GM03348 (cell line): ENCODE results near the gene ABL2.

Experiments
- DNase-seq: peaks from one replicate; pipeline ENCODE4 v3.0.0; 2012; ENCODE audit warnings: low spot score

ABL2 gene

DNA sequence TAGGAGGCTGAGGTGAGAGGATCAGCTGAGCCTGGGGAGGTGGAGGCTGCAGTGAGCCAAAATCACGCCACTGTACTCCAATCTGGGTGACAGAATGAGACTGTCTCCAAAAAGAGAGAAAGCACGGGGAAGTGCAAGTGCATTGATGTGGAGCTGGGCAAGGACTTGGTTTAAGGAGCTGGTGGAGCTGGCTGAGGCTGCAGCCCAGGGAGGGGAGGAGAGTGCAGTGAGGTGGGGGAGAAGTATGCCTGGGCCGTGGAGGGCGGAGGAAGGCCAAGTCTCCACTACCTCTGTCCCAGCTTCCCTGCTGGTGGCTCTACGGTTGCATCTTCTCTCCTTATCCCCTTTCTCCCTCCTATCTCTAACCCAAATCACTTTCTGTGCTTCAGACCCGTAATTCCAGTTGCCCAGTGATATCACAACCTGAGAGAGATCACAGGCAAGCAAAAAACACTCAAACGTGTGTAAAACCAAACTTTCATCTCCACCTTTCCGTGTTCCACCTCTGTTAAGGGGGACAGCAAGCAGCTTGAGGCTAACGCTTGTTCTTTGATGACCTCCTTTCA, 136.5 kb downstream of the ABL2 start:
- no peak for DNase-seq

DNA sequence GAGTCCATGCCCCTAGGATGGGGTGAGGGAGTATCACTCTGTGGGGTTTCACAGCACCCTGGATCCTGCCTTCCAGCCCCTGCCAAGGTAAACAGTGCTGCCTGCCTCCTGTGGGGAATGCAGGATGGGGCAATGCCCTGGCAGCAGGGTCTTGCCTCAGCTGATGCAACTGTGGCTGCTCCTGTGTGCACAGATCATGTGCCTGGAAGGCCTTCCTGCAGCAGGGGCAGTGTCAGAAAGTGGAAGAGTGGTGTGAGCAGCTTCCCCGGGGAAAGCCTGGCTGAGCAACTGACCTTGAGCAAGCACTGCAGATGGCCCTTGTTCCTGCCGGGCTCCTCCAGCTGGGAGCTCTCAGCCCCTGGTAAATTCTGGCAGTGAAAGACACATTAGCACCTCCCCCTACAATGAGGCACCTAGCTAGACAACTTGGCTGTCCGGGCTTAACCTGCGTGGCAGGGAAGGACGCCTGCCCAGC, 137.7 kb downstream of the ABL2 start:
- peak; percentile 75 for DNase-seq

DNA sequence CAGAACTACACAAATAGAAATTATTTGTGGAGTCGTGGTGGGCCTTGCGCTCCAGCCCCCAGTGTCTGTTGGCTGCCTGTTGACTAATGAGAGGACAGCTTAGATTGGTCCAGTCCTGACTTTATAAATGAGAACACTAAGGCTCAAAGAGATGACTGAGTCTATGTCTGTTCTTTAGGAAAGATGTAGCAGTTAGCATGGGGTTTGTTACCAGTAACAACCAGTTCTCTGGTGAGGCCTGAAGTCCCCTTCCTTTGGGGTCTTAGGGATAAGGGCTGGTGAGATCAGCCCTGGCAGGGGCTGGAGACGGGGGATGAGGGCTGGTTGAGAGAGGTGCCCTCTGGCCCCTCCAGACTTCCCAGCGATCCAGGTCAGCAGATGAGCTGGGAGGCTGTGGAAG, 138.6 kb downstream of the ABL2 start:
- DNase-seq, result no peak

DNA sequence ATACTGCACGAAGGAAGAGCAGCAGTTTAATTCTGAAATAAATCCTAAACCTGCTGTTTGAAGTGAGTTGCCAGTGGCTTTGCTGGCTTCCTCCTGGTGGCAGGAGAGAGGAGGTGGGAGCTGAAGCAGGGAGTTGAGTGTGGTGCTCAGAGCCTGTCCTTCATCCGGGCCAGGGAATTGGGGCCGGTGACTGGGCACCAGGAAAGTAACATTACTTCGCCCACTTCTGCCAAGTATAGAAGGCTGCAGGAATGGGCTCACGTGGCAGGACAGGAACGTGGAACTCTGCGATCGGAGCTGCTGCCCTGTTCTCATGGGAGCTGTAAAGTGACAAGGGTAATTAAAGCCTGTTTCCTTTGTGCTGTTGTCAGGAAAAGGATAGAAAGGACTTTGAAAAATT, 139.0 kb downstream of the ABL2 start:
- no peak for DNase-seq

DNA sequence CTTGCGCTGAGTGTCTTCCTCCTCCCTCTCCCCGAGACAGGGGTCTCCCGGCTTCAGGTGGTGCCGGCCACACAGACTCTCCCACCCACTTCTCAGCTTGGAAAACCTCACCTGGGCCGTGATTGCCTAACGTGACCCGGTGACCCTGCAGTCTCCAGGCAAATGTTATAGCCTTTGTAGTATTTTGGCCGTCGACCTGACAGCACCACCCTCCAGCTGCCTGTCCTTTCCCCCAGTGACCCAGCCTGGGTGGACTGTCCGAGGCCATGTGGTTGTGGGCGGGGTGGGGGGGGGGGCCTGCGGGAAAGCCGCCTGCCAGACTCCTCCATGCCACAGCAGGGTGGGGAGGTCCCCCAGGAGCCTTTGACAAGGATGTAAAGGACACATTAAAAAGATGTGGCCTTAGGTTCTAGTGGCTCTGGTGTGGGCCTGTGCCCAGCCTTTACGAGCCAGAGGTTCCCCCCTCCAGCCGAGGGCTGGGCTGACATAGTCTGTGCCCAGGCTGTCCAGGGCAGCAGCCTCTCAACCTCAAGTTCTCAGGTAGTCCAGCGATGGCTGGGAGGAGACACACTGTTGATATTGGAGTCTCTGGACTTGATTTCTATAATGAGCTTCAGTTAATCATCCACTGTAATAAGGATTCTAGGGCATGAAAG, 139.5 kb downstream of the ABL2 start:
- DNase-seq, result no peak

DNA sequence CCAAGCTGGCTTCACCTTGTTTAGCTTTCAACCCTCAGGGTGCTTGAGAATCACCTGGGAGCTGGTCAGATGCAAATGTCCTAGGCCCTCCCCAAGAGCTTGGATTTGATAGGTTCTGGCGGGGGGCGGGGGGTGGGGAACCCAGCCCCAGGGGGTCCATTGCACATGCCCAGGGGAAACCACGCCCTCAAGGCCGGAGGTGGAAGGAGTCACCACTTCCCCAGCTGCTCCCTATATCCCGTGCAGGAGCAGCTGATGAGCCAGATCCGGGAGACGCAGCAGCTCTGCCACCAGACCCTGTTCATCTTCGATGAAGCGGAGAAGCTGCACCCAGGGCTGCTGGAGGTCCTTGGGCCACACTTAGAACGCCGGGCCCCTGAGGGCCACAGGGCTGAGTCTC, 141.8 kb downstream of the ABL2 start:
- peak; percentile 33 for DNase-seq

DNA sequence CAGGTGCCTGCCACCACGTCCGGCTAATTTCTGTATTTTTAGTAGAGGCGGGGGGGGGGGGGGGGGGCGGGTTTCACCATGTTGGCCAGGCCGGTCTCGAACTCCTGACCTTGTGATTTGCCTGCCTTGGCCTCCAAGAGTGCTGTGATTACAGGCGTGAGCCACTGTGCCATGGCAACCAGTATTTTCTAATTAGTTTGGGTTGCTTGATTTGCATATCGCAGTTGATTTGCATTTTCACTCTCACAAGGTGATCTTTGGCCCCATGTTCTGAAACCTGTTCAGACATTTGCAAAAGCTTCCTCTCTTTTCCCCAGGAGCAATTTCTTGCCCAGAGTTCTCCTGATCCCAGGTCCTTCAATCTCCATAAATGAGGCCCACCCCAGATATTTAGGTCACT, 145.9 kb downstream of the ABL2 start:
- DNase-seq, result no peak

DNA sequence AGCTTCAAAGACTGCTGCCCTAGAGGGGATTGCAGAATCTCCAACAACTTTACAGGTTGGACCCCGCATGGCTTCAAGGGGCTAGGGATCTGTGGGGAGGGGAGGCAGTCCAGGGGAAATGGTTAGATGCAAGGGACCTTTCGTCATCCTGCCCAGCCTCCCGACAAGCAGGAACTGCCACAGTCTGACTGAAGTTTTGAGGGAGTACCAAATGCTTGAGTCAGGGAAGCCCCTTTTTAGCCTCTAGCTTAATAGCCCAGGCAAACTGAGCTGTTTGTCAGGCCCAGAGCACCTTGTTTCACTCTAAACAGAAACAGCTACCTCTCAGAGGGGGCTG, 146.5 kb downstream of the ABL2 start:
- peak; percentile 47 for DNase-seq

DNA sequence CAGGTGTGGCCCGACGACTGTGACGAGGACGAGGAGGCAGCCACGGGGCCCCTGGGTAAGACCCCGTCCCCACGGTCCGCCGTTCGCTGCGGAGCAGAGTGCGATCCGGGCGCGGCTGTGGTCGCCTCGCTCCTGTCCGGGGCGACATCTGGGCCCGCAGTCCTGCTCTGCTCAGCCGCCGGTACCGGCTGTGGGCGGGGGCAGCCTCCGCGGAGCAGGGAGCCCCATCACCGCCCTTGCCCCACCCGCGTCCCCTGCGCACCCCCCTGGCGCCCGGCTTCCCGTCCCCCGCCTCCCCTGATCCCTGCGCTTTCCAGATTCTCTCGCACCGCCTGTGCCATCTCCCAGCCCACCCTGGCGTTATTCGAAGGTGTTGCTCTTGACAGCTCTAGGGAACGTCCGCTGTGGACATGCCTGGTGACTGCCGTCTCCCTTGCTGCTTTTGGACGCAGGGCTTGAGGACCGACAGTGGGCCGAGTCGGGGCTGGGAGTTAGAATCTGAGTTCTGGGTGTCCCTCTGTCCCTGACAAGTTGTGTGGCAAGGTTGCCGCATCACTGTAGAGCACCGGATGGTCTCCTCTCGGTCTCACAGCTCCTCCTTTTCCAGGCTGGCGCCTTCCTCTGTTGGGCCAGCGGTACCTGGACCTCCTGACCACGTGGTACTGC, 147.0 kb downstream of the ABL2 start:
- DNase-seq, result peak; percentile 77

DNA sequence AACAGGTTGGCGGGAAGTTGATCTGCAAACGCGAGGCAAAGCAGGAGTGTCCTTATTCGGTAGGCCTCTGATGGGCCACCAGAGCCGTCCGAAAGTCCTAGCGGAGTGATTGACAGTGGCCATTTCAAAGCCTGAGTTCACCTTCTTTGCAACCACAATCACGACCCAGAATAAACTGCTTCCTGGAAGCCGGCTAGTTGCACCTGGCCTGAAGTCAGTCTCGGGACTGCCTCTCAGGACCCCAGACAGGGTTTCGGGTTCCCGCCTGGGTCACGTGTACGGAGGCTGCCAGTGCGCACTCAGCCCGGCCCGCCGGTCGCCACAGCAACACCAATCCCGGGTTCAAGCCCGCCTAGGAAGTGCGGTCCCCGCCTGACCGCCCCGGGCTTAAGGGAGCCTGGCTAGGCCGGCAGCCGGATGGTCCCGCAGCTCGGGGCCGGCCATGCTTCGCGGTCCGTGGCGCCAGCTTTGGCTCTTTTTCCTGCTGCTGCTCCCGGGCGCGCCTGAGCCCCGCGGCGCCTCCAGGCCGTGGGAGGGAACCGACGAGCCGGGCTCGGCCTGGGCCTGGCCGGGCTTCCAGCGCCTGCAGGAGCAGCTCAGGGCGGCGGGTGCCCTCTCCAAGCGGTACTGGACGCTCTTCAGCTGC, 147.7 kb downstream of the ABL2 start, which contains the start of gene TOR3A:
TSS of gene TOR3A (plus strand) at position 384 of the 646 bp plus-strand sequence. CDS start at position 443, 59 bp downstream.
- DNase-seq, result peak; percentile 97

DNA sequence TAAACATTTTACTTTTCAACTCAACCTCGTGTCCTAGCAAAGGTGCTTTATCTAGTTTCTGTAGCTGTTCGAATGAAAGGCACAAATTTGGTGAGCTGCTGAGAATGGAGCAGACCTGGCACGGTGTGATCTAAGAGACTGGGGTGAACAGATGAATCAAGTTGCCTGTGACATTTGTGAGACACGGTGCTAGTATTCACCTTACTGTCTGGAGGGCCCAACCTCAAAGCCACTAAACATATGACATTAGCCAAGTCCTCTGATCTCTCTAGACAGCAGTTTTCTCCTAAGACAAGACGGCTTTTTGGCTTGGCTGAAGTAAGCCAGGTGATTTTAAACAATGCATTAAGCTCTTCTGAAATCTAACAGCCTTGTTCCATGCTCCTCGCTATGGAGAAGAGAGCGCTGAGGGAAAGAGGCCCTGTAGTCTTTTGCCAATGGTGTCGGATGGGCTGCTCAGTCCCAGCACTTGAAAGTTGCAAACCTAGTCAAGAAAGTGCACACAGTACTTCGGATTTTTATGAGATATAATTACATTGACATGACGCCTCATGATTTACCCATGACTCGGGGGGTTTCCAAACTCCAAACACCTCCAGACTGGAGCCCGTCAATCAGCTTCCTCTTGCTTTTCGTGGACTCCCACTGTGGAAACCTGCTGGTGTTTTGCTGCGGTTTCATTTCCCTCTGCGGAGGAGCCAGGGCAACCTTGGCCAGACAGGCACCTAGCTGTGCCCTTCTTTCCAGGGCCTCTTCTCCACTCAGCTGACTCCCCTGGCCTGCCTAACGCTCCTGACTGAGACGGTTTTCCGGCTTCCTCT, 148.4 kb downstream of the ABL2 start:
- no peak for DNase-seq

DNA sequence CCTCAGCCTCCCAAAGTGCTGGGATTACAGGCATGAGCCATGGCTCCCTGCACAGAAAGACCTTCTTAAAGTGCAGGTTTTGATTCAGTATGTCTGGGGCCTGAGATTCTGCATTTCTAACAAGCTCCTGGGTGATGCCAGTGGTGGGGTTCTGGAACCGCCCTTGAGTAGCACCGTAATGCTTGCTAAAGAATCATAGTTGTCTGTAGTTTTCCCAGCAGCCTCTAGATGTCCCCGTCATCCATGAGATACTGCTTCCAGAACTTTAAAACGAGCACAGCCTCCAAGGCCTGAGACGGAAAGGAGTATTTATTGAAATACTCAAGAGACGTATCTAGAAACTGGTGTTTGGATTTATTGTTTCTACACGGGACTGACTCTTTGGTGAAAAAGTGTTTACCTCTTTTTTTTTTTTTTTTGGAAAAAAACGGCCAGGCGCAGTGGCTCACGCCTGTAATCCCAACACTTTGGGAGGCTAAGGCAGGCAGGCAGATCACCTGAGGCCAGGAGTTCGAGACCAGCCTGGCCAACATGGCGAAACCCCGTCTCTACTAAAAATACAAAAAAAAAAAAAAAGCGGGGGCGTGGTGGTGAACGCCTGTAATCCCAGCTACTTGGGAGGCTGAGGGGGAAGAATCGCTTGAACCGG, 150.2 kb downstream of the ABL2 start:
- DNase-seq, result peak; percentile 82

DNA sequence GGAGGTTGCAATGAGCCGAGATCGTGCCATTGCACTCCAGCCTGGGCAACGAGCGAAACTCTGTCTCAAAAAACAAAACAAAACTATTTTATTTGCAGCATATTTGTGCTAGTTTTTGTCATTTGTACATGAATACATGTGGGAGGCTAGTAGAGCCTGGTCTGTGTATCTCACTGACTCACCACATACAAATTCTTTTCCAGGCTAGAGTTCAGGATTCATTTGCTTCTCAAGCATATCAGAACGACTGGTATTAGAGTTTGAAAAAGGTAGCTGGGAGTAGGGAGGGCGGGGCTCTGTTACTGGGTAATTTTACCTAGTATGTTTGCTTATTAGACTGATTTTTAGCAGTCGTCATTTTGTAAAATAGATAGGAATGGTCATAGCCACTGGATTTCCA, 152.1 kb downstream of the ABL2 start:
- peak; percentile 37 for DNase-seq

DNA sequence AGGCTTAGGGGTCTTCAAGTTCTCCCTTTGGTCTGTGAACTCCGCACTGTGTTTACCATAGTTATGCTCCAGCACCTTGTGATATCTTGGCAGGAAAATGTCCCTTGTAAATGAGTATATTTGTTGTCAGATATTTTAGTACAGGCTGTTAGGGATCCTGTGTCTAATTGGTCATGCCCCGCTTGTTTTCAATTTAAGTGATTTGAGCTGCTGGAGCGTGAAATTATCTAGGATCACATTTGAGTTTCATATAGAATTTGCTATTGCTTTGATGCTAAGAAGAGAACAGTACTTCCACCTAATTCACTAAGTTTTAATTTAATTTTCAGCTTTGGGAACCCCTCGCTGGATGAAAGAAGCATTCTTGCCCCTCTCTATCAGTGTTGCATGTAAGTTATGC, 163.0 kb downstream of the ABL2 start:
- no peak for DNase-seq

DNA sequence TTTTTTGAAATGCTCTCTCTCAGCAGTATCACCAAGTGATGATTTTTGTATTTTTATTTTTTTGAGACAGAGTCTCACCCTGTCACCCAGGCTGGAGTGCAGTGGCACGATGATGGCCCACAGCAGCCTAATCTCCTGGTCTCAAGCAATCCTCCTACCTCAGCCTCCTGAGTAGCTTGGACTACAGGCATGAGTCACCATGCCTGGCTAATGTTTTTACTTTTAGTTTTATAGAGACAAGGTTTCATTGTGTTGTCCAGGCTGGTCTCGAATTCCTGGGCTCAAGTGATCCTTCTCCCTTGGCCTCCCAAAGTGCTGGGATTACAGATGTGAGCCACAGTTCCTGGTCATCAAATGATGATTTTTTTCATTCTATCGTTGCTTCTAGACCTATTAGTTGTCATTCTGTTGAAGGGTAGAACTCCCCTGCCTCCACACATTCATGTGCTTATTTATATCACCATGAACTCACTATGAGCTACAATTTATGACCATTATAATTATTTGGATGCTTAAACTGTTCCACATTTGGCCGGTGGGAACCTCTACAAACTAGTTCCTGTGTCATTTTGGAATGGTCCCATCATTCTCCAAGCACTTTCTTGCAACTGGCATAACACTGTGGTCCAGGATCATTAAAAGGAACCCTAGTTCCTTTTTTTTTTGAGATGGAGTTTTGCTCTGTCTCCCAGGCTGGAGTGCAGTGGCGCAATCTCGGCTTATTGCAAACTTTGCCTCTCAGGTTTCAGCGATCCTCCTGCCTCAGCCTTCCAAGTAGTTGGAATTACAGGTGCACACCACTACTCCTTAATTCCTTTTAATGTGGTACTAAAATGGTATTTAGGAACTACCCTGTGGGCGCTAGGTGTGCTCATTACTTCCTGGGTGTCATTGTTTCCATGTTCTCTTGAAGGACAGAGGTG, 167.9 kb downstream of the ABL2 start:
- no peak for DNase-seq

DNA sequence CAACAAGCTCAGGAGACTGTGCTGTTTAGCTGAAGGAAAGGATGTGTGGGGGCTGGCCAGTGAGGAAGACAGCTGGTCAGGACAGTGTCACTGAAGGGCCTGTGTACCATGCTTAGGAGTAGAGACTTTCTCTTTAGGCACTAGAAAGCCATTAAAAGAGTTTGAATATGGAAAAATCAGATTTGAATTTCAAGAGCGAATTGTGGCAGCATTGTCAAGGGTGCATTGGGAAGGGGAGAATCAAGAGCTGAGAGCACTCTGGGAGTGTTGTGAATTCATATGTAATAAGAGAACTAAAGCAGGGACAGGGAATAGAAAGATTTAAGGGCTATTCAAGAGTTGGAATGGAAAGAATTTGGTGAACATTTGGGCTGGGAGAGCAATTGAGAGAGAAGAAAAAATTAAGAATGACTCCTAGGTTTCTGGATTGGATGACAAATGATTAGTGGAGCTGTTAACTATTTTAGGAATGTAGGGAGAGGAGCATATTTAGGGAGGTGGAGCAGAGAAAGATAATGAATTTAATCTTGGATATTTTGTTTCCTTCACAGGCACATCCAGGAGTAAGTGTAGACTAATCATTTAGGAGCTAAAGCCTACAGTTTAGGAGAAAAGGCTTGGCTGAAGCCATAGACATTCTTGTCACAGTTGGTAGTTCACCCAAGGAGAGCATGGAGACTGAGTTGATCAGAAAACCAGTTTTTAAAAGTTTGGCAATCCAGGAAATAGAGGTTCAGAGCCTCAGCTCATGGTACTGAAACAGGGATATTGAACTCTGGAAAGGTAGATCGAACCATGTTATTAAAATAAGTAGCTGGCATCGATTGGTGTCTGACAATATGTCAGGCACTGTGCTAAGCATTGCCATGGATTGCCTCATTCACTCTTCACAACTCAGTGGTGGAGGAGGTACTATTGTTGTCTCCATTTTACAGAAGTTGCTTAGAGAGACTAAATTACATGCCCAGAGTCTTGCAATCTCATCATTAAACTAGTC, 170.7 kb downstream of the ABL2 start:
- DNase-seq, result peak; percentile 81

DNA sequence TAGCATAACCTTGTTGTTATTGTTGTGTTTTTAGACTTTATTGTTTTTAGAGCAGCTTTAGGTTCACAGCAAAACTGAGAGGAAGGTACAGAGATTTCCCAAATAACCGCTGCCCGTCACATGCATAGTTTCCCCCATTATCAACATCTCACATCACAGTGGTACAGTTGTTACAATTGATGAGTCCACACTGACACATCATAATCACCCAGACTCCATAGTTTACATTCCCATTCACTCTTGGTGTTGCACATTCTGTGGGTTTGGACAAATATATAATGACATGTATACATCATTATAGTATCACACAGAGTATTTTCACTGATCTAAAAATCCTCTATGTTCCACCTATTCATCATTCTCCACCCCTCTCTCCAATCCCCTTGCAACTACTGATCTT, 173.5 kb downstream of the ABL2 start:
- DNase-seq, result no peak

DNA sequence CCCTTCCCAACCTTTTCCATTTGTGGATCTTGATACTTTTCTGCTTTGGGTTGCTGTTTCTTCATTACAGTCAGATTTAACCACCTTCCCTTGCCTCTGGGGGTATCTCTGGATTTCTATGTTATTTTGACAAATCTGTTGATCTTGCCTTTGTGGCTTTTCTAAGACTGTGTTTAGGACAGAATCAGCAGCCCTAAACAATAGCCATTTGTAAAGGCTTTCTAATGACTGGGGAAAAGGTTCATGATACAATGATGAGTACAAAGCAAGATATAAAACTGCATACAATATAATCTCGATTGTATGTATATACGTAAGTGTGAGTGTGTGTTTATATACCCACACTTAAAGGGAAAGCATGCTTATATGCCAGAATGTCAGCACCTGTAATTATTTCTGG, 176.0 kb downstream of the ABL2 start:
- no peak for DNase-seq

DNA sequence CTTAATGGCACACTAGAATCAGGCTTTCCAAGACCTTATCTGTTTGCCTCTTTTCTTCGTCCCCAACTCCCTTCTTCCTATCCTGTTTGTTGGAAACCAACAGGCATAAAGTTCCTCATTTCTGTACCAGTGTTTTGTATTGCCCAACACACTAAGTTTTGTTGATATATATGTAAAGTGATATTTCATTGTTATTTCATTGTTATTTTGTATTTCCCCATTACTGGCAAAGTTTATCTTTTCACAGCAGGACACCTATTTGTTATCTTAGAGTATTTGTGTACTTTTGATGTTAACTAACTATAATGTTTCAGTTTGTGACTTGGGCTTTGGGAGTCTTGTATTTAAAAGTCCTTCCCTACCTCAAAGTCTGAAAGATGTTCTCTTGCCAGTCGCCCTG, 176.7 kb downstream of the ABL2 start:
- no peak for DNase-seq
